HEK293 (cell line): ENCODE data around the gene SPEM3.

ENCODE experiments used
- FEZF1 ChIP-seq: fragments of 450-650 bp; formaldehyde crosslinking; IDR thresholded peaks from 2 replicates; pipeline ENCODE4 v1.5.1; 2016; ENCODE audit warnings: missing biosample characterization, missing genetic modification characterization
- ZBTB1 ChIP-seq: fragments of 450-650 bp; formaldehyde crosslinking; IDR thresholded peaks from 2 replicates; pipeline ENCODE4 v1.5.1; 2016; ENCODE audit warnings: missing biosample characterization, missing genetic modification characterization
- ZNF677 ChIP-seq: fragments of 450-650 bp; IDR thresholded peaks from 2 replicates; pipeline ENCODE4 v1.5.0; 2018; ENCODE audit warnings: missing biosample characterization, mild to moderate bottlenecking, missing genetic modification characterization, moderate library complexity
- ZXDB ChIP-seq: fragments of 450-650 bp; formaldehyde crosslinking; IDR thresholded peaks from 2 replicates; pipeline ENCODE4 v1.5.1; 2016; ENCODE audit warnings: missing biosample characterization, missing genetic modification characterization

DNA sequence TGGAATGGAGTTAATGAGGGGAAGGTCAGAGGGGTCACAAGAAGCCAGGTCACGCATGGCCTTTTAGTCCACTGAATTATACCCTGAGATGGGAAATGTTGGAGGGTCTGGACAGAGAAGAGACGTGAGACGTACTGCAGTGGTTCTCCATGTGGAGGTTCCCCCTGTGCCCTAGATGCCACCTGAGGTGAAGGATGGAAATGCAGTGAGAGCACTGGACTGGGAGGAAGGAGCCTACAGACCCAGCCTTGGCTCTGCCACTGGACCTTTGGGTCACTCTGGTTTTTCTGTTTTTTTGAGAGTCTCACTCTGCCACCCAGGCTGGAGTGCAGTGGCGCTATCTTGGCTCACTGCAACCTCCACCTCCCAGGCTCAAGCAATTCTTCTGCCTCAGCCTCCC lies 32.5 kb upstream of the SPEM3 start:
- TF ChIP-seq ZNF677 (tag by site-specific recombination) (no peak), ZBTB1 (no peak), ZXDB (tag by site-specific recombination) (no peak), FEZF1 (tag by site-specific recombination) (no peak)
